Mucosa of descending colon (tissue), 3 donors: ENCODE measurements around the gene LRRC74B. TPM values are rescaled to one million over a fixed set of nuclear protein-coding genes. Genes with fewer than 3 reads are reported as not detected.
"Not testable (repeated sequence)": the region's sequence is repeated elsewhere in the genome, so short reads cannot be mapped to it uniquely, and the experiment has no call there.

ENCODE experiments used
- ATAC-seq: fragments of 200-7000 bp; cut with Tn5 transposase; one replicate; pipeline ENCODE4 v1.9.1; 2020; ENCODE audit warnings: mild to moderate bottlenecking, moderate library complexity
- DNase-seq, 3 donors: peaks; one replicate each; pipeline ENCODE4 v3.0.0-alpha.2; 2020
- H3K36me3 ChIP-seq: fragments of 200-600 bp; one replicate; pipeline ENCODE4 v1.8.0; 2021; ENCODE audit warnings: low read depth, mild to moderate bottlenecking
- H3K4me1 ChIP-seq: fragments of 200-600 bp; one replicate; pipeline ENCODE4 v1.8.0; 2021; ENCODE audit warnings: low read depth, mild to moderate bottlenecking
- H3K4me3 ChIP-seq: fragments of 200-600 bp; one replicate; pipeline ENCODE4 v1.8.0; 2021; ENCODE audit warnings: mild to moderate bottlenecking
- H3K9me3 ChIP-seq: fragments of 200-600 bp; one replicate; pipeline ENCODE4 v1.8.0; 2021; ENCODE audit warnings: mild to moderate bottlenecking
- intact Hi-C, 2 donors: fragments of 100-400 bp; cut with DNase I in 1 of 2; cut with micrococcal nuclease in 1 of 2; formaldehyde crosslinking; loops; one replicate each; pipeline versions ENCODE4 v1.11.0 to v1.11.1; 2022; cut with DNase I, micrococcal nuclease
- total RNA-seq, 3 donors: library from RNA; stranded (reverse); fragmentation: NEBNext Ultra II Directional in 2 of 3; extraction: Animal tissue kit (Norgen Biotek cat#: 25700) in 2 of 3; gene quantifications; one replicate each; pipeline versions ENCODE4 v1.2.1 to v1.2.4, GENCODE V29; 2021 to 2023
- TF ChIP-seq, protein P1 (sequence below): fragments of 200-600 bp; IDR thresholded peaks from one replicate; pipeline ENCODE4 v1.8.0; 2022; ENCODE audit warnings: antibody characterized with exemption, mild to moderate bottlenecking
- donor health status: DM: no; HTN: no; CAD: no; lungs with moderate emphysema.
- donor health status: DM: no; HTN: no; CAD: no.
- donor health status: DM: no; HTN: yes; CAD: no.

LRRC74B gene
- total RNA-seq, 3 donors from 2014 or later: 0.31 TPM; not detected in 2

DNA sequence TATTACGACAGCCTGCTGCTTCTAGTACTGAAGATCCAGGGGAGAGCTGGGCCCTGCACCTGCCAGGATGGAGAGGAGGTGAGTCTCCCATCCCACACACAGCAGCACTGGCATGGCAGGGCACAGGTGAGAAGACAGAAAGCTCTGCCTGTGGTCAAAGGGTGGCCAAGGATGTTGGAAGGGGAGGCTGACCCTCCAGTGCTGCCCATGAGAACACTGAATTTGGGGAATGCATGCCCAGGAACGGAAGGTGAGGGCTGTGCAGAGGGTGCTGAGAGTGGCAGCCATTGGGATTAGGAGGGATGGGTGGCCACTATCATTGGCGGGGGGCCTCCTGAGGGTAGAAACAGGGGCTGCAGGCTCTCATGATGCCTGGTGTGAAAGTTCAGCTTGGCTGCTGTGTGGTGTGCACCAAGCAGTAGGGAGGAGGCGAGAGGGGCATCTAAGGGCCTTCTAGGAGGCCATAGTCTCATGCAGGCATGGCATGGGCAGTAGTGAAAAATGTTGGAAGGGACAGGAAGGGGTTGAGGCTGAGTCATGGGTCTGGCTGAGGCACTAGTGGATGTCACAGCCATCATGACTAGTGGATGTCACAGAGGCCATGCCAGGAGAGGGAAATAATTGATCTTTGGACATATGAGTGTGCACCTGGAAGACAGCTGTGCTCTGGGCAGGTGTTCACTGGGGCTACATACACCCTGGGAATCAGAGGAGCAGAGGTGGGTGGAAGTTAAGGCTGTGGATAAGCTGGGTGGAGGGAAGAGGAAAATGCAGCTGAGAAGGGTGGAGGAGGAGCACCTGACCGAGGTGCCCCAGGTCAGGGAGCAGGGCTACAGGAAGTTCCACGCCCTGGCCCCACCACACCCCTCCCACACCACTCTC is 2.5 kb upstream of the LRRC74B start:
- Histone ChIP-seq H3K4me1 (peaks cover 15% of the 10 kb centered on the region), H3K9me3 (no peaks in the 10 kb centered on the region), H3K36me3 (no peaks in the 10 kb centered on the region), H3K4me3 (no peak overlapping the region)
- TF ChIP-seq, protein P1, sequence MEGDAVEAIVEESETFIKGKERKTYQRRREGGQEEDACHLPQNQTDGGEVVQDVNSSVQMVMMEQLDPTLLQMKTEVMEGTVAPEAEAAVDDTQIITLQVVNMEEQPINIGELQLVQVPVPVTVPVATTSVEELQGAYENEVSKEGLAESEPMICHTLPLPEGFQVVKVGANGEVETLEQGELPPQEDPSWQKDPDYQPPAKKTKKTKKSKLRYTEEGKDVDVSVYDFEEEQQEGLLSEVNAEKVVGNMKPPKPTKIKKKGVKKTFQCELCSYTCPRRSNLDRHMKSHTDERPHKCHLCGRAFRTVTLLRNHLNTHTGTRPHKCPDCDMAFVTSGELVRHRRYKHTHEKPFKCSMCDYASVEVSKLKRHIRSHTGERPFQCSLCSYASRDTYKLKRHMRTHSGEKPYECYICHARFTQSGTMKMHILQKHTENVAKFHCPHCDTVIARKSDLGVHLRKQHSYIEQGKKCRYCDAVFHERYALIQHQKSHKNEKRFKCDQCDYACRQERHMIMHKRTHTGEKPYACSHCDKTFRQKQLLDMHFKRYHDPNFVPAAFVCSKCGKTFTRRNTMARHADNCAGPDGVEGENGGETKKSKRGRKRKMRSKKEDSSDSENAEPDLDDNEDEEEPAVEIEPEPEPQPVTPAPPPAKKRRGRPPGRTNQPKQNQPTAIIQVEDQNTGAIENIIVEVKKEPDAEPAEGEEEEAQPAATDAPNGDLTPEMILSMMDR: no peak
- intact Hi-C loops: no loop called here
- ATAC-seq (peak; percentile 73), DNase-seq (peak in 2 of 3 donors; percentile 40 to 63)

DNA sequence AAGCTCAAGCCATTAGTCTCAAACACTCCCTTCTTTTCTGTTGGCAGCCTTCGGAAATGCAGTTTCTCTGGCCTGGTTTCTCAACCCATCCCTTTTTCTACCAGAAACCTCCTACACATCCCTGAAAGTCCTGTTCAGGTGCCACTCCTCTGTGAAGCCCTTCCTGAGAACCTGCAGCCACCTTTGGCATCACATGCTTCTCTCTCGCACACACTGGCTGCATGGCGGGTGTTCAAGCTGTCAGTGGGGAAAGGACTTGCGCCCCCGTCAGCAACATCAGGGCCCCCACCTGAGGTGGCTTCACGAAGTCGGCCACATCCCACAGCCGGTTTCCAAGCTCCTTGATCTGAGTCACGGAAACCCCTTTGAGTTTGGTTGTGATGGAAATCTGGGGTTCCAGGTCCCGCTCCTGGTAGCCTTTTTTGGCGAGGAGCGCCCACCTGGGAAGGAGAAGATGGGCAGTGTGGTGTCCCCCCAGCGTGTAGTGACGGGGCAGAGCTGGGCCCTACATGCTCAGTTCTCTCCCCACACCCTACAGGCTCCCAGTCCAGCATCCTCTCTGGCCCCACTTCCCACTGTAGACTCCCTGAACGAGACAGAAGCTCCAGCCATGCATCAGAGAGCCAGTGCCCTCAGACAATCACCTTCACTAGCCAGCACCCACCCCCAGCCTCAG is 1.7 kb upstream of the LRRC74B start:
- ATAC-seq: no peak
- TF ChIP-seq, protein P1: no peak
- no peak overlapping the region for H3K4me3 ChIP-seq

DNA sequence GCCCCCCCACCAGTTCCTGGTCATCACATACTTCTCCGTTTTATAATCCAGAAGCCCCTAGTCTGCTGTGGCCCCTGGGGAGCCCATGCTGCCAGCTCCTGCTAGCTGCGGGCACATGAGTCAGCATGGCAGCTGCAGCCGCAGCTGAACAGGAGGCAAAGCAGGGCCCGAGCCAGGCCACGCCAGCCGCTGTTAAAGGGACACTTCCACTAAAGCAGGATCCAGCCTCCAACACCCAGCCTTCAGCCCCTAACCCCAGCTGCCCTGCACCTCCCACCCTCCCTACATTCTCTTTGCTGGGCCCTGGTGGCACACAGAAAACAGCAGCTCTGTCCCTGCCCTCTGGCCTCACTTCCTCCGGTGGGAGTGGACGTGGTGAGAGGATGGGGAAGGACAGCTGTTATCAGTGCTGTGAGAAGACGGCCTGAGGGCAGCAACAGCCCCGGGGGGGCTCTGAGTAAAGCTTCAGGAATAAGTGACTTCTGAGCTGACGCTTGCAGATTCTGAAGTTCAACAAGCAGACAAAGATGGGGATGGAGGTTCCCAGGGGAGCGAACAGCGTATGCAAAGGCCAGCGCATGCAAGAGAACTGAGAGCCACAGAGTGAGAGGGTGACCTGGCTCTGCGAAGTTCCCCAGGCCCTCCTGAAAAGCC is 688 bp upstream of the LRRC74B start:
- no peak for DNase-seq
- Histone ChIP-seq H3K36me3 (no peaks in the 10 kb centered on the region), H3K4me1 (peaks cover 15% of the 10 kb centered on the region), H3K9me3 (no peaks in the 10 kb centered on the region), H3K4me3 (no peak overlapping the region)
- TF ChIP-seq, protein P1: no peak
- intact Hi-C loops: no loop called here
- peak; percentile 49 for ATAC-seq

More for the DNA sequence above, 1.7 kb upstream of the LRRC74B start:
- H3K4me1 ChIP-seq: peaks cover 15% of the 10 kb centered on the region
- no peaks in the 10 kb centered on the region for H3K36me3 ChIP-seq
- no peaks in the 10 kb centered on the region for H3K9me3 ChIP-seq
- DNase-seq: no peak
- intact Hi-C loops: no loop called here

DNA sequence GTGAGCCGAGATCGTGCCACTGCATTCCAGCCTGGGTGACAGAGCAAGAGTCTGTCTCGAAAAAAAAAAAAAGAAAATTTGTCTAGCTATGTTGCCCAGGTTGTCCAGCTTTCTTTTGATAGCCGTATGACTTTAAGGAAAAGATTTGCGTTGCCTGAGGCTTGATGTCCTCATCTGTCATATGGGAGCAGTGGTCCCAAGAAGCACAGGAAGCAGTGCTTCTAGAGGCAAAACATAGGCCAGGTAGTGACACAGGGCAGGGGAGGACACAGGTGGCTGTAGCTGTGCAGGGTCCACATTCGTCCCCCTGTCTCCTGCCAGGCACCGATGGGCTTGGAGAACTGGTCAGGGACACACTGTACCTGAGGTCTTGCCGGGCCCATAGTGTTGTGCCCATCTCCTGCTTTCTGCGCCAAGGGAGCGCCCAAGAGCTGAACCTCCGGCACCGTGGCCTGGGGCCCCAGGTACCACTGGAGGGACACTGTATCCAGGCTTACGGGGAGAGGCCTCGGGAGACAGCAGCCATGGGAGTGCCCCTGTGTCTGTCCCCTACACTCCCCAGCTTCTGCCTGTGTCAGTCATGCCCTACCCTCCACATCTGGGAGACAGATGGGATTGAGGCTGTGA is 1.4 kb downstream of the LRRC74B start:
- H3K36me3 ChIP-seq: no peaks in the 10 kb centered on the region
- H3K4me3 ChIP-seq: no peak overlapping the region
- H3K4me1 ChIP-seq: peaks cover 15% of the 10 kb centered on the region
- TF ChIP-seq, protein P1: no peak
- ATAC-seq (no peak), DNase-seq (no peak)
- intact Hi-C loops: no loop called here
- no peaks in the 10 kb centered on the region for H3K9me3 ChIP-seq

DNA sequence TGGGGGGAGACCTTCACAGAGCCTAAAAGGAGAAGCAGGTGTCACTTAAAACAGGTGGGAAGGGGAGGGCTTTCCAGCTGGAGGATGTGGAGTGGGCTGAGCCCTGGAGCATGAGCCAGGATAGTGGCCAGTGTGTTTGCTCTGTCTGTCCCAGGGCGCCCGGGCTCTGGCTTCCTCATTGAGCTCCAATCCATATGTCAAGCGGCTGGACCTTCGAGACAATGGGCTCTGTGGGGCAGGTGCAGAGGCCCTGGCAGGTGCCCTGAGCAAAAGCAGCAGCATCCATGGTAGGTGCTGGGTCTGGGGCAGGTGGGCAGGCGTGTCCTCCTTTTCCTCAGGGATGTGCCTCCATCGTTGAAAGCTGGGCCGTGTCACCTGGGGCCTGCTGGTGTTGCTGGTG is 2.0 kb downstream of the LRRC74B start:
- Histone ChIP-seq H3K4me1 (peaks cover 15% of the 10 kb centered on the region), H3K36me3 (no peaks in the 10 kb centered on the region), H3K9me3 (no peaks in the 10 kb centered on the region), H3K4me3 (no peak overlapping the region)
- TF ChIP-seq, protein P1: no peak
- DNase-seq (no peak), ATAC-seq (no peak)
- intact Hi-C loops: no loop called here

DNA sequence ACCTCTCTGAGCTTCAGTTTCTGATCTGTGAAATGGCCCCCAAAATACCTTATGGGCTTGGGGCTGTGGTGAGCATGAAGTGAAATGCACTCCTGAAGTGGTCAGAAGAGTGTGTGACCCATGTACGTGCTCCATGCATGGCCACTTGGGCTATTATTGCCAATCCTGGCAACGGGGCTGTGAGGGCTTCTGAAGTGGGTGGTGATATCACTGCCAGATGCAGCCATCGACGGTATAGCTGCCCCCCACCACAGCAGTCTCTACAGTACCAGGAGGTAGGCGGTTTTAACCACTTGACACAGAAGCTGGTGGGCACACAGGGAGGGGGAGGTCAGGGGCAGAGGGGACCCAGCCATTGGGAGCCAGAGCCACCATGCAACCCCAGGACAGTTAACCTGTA is 2.7 kb downstream of the LRRC74B start:
- H3K4me1 ChIP-seq: peaks cover 12% of the 10 kb centered on the region
- H3K4me3 ChIP-seq, H3K36me3 ChIP-seq, H3K9me3 ChIP-seq, ATAC-seq, DNase-seq, intact Hi-C loops: not testable (repeated sequence)

DNA sequence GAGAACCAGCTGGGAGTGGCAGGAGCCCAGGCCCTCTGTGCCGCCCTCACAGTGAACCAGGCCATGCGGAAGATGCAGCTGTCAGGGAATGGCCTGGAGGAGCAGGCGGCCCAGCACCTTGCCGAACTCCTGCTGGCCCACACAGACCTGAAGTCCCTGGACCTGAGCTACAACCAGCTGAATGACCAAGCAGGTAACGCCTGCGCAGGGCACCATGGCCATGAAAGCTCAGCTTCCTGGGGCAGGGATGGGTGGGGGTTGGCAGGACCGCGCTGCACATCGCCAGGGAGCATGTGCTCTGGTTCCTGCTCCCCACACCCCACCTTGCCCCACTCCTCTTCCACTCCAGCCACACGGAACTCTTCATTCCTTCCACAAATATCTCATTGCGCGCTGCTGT is 3.2 kb downstream of the LRRC74B start:
- H3K36me3 ChIP-seq, H3K4me3 ChIP-seq, ATAC-seq, intact Hi-C loops, DNase-seq, H3K9me3 ChIP-seq: not testable (repeated sequence)
- H3K4me1 ChIP-seq: peaks cover 11% of the 10 kb centered on the region
